Hepatocyte (in vitro differentiated cells): ENCODE data around the gene MYH11. TPM values are rescaled to one million over a fixed set of nuclear protein-coding genes. Genes with fewer than 3 reads are reported as not detected.

Experiments used
- DNase-seq: peaks from one replicate; pipeline ENCODE4 v3.0.0-alpha.2; 2016; ENCODE audit warnings: low spot score
- H2AFZ ChIP-seq: fragments of 200-600 bp; sonication (generic); 2 replicates; pipeline ENCODE4 v1.6.0; 2016; ENCODE audit warnings: antibody characterized with exemption, mild to moderate bottlenecking
- H3K27ac ChIP-seq: fragments of 200-600 bp; sonication (generic); 2 replicates; pipeline ENCODE4 v1.5.1; 2016; ENCODE audit warnings: mild to moderate bottlenecking
- H3K27me3 ChIP-seq: fragments of 200-600 bp; sonication (generic); 2 replicates; pipeline ENCODE4 v1.6.1; 2016
- H3K36me3 ChIP-seq: fragments of 200-600 bp; sonication (generic); replicated peaks from 2 replicates; pipeline ENCODE4 v1.5.1; 2016; ENCODE audit warnings: low read depth; ENCODE audit not compliant: insufficient read depth
- H3K4me1 ChIP-seq: fragments of 200-600 bp; sonication (generic); 2 replicates; pipeline ENCODE4 v1.5.1; 2016; ENCODE audit warnings: mild to moderate bottlenecking, moderate library complexity; ENCODE audit not compliant: insufficient read depth
- H3K4me2 ChIP-seq: fragments of 200-600 bp; sonication (generic); 2 replicates; pipeline ENCODE4 v1.6.0; 2016
- H3K4me3 ChIP-seq: fragments of 200-600 bp; sonication (generic); 2 replicates; pipeline ENCODE4 v1.5.1; 2016; ENCODE audit warnings: mild to moderate bottlenecking
- H3K79me2 ChIP-seq: fragments of 200-600 bp; sonication (generic); 2 replicates; pipeline ENCODE4 v1.6.0; 2017; ENCODE audit warnings: mild to moderate bottlenecking
- H3K9me2 ChIP-seq: fragments of 200-600 bp; sonication (generic); replicated peaks from 2 replicates; pipeline ENCODE4 v1.6.0; 2017; ENCODE audit warnings: mild to moderate bottlenecking; ENCODE audit not compliant: insufficient read depth
- H3K9me3 ChIP-seq: fragments of 200-600 bp; sonication (generic); 2 replicates; pipeline ENCODE4 v1.5.1; 2016; ENCODE audit warnings: low read depth, mild to moderate bottlenecking
- H4K20me1 ChIP-seq: fragments of 200-600 bp; sonication (generic); 2 replicates; pipeline ENCODE4 v1.6.0; 2016; ENCODE audit warnings: mild to moderate bottlenecking; ENCODE audit not compliant: insufficient read depth, poor library complexity, severe bottlenecking
- EZH2 ChIP-seq: fragments of 200-600 bp; sonication (generic); IDR thresholded peaks from 2 replicates; pipeline ENCODE4 v1.6.1; 2016; ENCODE audit warnings: antibody characterized with exemption, mild to moderate bottlenecking, borderline replicate concordance
- EZH2phosphoT487 ChIP-seq: fragments of 200-600 bp; sonication (generic); IDR thresholded peaks from one replicate; pipeline ENCODE4 v1.6.1; 2018; ENCODE audit warnings: antibody characterized with exemption, mild to moderate bottlenecking, low read depth, moderate library complexity; ENCODE audit not compliant: unreplicated experiment, severe bottlenecking
- WGBS: methylation state at CpG from one replicate; pipeline ENCODE4 v1.1.6; 2016; ENCODE audit warnings: low lambda C conversion rate; ENCODE audit errors: missing lambda C conversion rate; 5-methylcytosine and 5-hydroxymethylcytosine counted together
- polyA plus RNA-seq: library from polyadenylated mRNA; unstranded; fragments of >200 nt; fragmentation: Nextera tagmentation; extraction: Ambion mirVana; gene quantifications from 2 replicates; pipeline ENCODE4 v1.2.1, GENCODE V29; 2016
- total RNA-seq: library from RNA; depleted of rRNA; stranded (reverse); fragments of >200 nt; gene quantifications from 2 replicates; pipeline ENCODE4 v1.2.3, GENCODE V29; 2014
- TF ChIP-seq, protein P1 (sequence below): fragments of 200-600 bp; sonication (generic); IDR thresholded peaks from 2 replicates; pipeline ENCODE4 v1.5.1; 2016; ENCODE audit warnings: antibody characterized with exemption, mild to moderate bottlenecking; ENCODE audit not compliant: poor library complexity

Gene MYH11
- total and polyA plus RNA-seq, 2 experiments from 2014 or later: 0.59 to 5.9 TPM

DNA sequence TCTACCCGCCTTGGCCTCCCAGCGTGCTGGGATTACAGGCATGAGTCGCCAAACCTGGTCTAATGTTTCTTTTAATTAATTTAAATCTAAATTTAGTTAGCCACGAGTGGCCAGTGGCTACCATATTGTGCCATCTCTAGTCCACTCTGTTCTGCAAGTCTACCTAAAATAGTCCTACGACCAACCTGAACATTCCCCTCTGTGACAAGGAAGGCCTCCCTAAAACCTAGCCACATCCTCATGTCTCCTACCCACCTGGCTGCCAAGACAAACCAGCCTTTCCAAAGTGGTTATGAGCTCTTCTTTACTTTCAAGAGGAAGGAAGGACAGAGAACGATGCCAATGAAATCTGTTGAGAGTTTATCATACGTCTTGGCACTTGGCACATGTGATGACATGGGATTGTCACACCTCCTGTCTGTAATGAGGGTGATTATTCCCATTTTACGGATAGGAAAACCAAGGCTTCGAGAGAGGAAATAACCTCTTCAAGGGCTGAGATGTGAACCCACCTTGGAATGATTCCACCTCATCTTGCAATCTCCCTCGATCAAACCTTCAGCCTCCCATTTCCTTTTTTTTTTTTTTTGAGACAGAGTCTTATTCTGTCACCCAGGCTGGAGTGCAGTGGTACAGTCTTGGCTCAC, 19.7 kb downstream of the MYH11 start:
- 90% methylated on average over 10 of the region's 10 CpGs for WGBS
- Histone ChIP-seq H3K9me2 (no peaks in the 10 kb centered on the region), H2AFZ (no peak overlapping the region), H4K20me1 (no peaks in the 10 kb centered on the region), H3K27me3 (no peaks in the 10 kb centered on the region), H3K27ac (no peak overlapping the region), H3K9me3 (no peaks in the 10 kb centered on the region), H3K4me2 (no peak overlapping the region), H3K79me2 (no peaks in the 10 kb centered on the region), H3K36me3 (no peaks in the 10 kb centered on the region), H3K4me1 (no peaks in the 10 kb centered on the region), H3K4me3 (no peak overlapping the region)
- TF ChIP-seq EZH2phosphoT487: no peak
- TF ChIP-seq, protein P1, sequence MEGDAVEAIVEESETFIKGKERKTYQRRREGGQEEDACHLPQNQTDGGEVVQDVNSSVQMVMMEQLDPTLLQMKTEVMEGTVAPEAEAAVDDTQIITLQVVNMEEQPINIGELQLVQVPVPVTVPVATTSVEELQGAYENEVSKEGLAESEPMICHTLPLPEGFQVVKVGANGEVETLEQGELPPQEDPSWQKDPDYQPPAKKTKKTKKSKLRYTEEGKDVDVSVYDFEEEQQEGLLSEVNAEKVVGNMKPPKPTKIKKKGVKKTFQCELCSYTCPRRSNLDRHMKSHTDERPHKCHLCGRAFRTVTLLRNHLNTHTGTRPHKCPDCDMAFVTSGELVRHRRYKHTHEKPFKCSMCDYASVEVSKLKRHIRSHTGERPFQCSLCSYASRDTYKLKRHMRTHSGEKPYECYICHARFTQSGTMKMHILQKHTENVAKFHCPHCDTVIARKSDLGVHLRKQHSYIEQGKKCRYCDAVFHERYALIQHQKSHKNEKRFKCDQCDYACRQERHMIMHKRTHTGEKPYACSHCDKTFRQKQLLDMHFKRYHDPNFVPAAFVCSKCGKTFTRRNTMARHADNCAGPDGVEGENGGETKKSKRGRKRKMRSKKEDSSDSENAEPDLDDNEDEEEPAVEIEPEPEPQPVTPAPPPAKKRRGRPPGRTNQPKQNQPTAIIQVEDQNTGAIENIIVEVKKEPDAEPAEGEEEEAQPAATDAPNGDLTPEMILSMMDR: no peak
- TF ChIP-seq EZH2: no peak
- DNase-seq: no peak

DNA sequence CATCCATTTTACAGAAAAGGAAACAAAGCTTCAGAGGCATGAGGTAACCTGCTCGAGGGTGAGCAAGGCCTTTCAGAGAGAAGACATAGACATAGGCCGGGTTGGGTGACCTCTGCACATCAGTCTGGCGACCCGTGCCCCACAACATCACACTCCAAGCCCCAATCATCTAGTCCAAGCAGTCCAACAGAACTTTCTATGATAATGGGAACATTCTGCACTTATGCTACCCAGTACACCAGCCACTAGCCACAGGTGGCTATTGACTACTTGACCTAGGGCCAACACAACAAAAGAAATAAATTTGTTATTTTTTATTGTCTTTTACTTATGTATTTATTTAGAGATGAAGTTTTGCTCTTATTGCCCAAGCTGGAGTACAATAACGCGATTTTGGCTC, 20.8 kb downstream of the MYH11 start:
- TF ChIP-seq, protein P1: no peak
- TF ChIP-seq EZH2 (no peak), EZH2phosphoT487 (no peak)

DNA sequence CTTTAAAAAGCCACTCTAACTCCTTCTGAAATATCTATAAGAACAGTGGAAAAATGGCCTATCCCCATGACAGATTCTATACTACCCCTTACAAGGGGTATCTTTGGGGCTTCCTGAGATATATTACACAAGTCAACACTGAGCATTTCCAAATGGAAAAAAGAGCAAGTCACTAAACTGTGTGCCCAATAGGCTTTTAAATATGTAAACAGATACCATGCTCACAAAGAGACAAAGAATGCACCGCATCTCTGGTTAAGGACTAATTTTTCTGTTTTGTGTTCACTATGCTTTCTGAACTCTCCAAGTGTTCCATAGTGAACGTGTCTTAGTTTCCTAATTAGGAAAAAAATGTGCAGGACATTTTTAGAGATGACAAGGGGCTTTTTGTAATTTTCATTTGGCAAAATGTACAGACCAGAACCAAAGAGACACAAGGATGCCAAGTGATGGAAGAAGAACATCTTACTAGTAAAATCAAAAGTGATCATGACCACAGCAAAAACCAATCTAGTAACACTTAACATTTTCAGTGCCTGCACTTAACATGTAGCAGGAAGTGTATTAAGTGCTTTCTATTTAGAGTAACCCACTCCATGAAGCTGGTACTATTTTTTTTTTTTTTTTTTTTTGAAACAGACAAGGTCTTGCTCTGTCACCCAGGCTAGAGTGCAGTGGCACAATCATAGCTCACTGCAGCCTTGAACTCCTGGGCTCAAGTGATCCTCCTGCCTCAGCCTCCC, 21.5 kb downstream of the MYH11 start:
- DNase-seq: no peak
- Histone ChIP-seq H3K4me1 (no peaks in the 10 kb centered on the region), H3K27me3 (no peaks in the 10 kb centered on the region), H3K9me2 (no peaks in the 10 kb centered on the region), H4K20me1 (no peaks in the 10 kb centered on the region), H3K4me3 (no peak overlapping the region), H3K79me2 (no peaks in the 10 kb centered on the region), H3K27ac (no peak overlapping the region), H3K4me2 (no peak overlapping the region), H2AFZ (no peak overlapping the region), H3K9me3 (no peaks in the 10 kb centered on the region), H3K36me3 (no peaks in the 10 kb centered on the region)
- no peak for TF ChIP-seq EZH2
- no peak for TF ChIP-seq EZH2phosphoT487
- TF ChIP-seq, protein P1: no peak
- 74% methylated on average over 2 of the region's 2 CpGs for WGBS

More for the DNA sequence above, 20.8 kb downstream of the MYH11 start:
- Histone ChIP-seq H3K9me3 (no peaks in the 10 kb centered on the region), H3K27me3 (no peaks in the 10 kb centered on the region), H2AFZ (no peak overlapping the region), H4K20me1 (no peaks in the 10 kb centered on the region), H3K4me3 (no peak overlapping the region), H3K36me3 (no peaks in the 10 kb centered on the region), H3K4me1 (no peaks in the 10 kb centered on the region), H3K9me2 (no peaks in the 10 kb centered on the region), H3K79me2 (no peaks in the 10 kb centered on the region), H3K27ac (no peak overlapping the region), H3K4me2 (no peak overlapping the region)
- DNase-seq: no peak
- WGBS: 92% methylated on average over 6 of the region's 6 CpGs
